Measurements from ENCODE around the gene MRFAP1L1.

- TF ChIP-seq CTCF (IDR thresholded peaks at IDR 0.05) = no peak
- no peak for TF ChIP-seq POLR2A (IDR thresholded peaks at IDR 0.05)
- no peak for TF ChIP-seq POLR2AphosphoS5 (IDR thresholded peaks at IDR 0.05)
These were observed 12.5 kb downstream of the MRFAP1L1 start for GRCh38 chr4:6697131-6697530.
